HFF-Myc (cell line): ENCODE data around the gene IGSF22.

Experiments used
- DNase-seq: peaks from one replicate; pipeline ENCODE4 v3.0.0-alpha.2; 2011; ENCODE audit warnings: low read depth; ENCODE audit errors: extremely low read depth
- H3K4me3 ChIP-seq: replicated peaks from 2 replicates; pipeline ENCODE4 v1.5.1; 2011; ENCODE audit warnings: low read depth, mild to moderate bottlenecking, control low read depth, low read length
- TF ChIP-seq, protein P1 (sequence below): IDR thresholded peaks from 2 replicates; pipeline ENCODE4 v1.5.1; 2012; ENCODE audit warnings: mild to moderate bottlenecking, low read depth, low read length, control low read depth; ENCODE audit errors: missing control alignments

Gene IGSF22

DNA sequence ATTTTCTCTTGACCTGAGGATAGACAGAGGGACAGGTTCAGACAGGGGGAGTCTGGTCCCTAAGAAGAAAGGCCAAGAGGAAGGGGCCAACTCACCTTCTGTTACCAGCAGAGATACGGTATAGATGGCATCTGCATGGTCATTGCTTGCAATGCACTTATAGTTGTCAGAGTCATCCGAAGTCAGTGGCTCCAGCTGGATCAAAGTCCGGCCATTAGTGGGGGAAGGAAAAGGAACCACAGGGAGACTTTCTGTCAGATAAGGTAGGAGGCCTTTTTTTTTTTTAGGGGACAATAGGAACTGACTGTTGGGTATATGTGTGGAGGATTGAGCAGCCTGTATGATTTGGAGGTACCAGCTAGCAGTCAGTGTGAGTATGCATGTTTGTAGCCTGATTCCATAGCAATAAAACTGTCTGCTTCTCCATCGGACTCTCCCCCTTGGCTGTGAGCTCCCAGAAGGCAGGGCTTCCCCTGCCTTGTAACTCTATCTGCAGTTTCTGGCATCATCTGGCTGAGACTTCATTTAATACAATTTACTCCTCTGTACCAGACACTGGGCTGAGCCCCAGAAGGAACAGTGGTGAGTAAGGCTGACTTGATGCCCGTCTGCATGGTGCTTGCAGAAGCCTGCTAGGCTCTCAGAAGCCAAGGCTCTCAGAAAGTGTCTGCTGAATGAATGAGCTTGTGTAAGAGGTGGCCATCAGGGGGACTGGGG, 5.7 kb downstream of the IGSF22 start:
- DNase-seq = no peak
- TF ChIP-seq, protein P1, sequence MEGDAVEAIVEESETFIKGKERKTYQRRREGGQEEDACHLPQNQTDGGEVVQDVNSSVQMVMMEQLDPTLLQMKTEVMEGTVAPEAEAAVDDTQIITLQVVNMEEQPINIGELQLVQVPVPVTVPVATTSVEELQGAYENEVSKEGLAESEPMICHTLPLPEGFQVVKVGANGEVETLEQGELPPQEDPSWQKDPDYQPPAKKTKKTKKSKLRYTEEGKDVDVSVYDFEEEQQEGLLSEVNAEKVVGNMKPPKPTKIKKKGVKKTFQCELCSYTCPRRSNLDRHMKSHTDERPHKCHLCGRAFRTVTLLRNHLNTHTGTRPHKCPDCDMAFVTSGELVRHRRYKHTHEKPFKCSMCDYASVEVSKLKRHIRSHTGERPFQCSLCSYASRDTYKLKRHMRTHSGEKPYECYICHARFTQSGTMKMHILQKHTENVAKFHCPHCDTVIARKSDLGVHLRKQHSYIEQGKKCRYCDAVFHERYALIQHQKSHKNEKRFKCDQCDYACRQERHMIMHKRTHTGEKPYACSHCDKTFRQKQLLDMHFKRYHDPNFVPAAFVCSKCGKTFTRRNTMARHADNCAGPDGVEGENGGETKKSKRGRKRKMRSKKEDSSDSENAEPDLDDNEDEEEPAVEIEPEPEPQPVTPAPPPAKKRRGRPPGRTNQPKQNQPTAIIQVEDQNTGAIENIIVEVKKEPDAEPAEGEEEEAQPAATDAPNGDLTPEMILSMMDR = no peak
- H3K4me3 ChIP-seq = no peak overlapping the region

- TF ChIP-seq, protein P1 = no peak
- DNase-seq = no peak
- no peak overlapping the region for H3K4me3 ChIP-seq
These were observed 10.5 kb downstream of the IGSF22 start for GRCh38 chr11:18715476-18715875.

DNA sequence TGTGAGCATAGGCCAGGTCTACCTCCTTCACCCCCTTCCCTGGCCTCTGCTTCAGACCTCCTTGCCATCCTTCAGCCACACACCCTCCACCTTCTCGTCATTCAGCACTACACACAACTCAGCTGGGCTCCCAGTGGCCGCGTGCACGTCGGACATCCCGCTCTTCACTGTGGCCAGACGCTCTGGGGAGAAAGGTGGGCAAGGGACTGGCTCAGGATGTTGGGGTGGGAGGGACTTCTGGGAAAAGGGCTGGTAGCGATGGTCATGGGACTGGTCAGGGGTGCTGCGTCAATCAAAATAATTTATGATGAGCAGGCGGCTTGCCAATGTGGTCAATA, 11.6 kb downstream of the IGSF22 start:
- TF ChIP-seq, protein P1 = no peak
- no peak for DNase-seq

GRCh38 chr11:18713646-18714442, 12.1 kb downstream of the IGSF22 start:
- TF ChIP-seq, protein P1 = no peak
- H3K4me3 ChIP-seq = no peak overlapping the region
- no peak for DNase-seq

More for the DNA sequence above, 11.6 kb downstream of the IGSF22 start:
- no peak overlapping the region for H3K4me3 ChIP-seq

GRCh38 chr11:18710545-18710944, 15.4 kb downstream of the IGSF22 start:
- no peak overlapping the region for H3K4me3 ChIP-seq
- TF ChIP-seq, protein P1 = no peak
- no peak for DNase-seq

GRCh38 chr11:18709414-18709813, 16.6 kb downstream of the IGSF22 start:
- no peak for DNase-seq
- TF ChIP-seq, protein P1 = no peak
- no peak overlapping the region for H3K4me3 ChIP-seq
